Liver (tissue), 9 donors: Measurements from ENCODE around the gene TKTL1. TPM values are rescaled to one million over a fixed set of nuclear protein-coding genes. Genes with fewer than 3 reads are reported as not detected.

ENCODE experiments used
- DNase-seq: peaks from one replicate; pipeline ENCODE4 v3.0.0-alpha.2; 2017; ENCODE audit warnings: low spot score
- H3K27ac ChIP-seq, 2 donors: one replicate each; pipeline ENCODE4 v1.7.0; 2013; ENCODE audit warnings: inconsistent platforms in 2 of 2, low read length in 2 of 2, control low read depth in 1 of 2, low read depth in 1 of 2, mild to moderate bottlenecking in 1 of 2
- H3K27me3 ChIP-seq, 4 donors: one replicate each; pipeline versions ENCODE4 v1.6.1 to v1.7.0; 2013; ENCODE audit warnings: low read length in 3 of 4, inconsistent platforms in 1 of 4, mild to moderate bottlenecking in 1 of 4, moderate library complexity in 1 of 4; ENCODE audit not compliant: control insufficient read depth in 4 of 4, insufficient read depth in 4 of 4
- H3K36me3 ChIP-seq, 4 donors: one replicate each; pipeline versions ENCODE4 v1.6.1 to v1.7.0; 2013; ENCODE audit warnings: low read length in 3 of 4, mild to moderate bottlenecking in 3 of 4, low read depth in 1 of 4, moderate library complexity in 1 of 4; ENCODE audit not compliant: control insufficient read depth in 4 of 4, insufficient read depth in 3 of 4
- H3K4me1 ChIP-seq, 4 donors: one replicate each; pipeline versions ENCODE4 v1.6.1 to v1.7.0; 2013; ENCODE audit warnings: low read length in 3 of 4, mild to moderate bottlenecking in 3 of 4, moderate library complexity in 1 of 4; ENCODE audit not compliant: control insufficient read depth in 4 of 4, insufficient read depth in 4 of 4
- H3K4me3 ChIP-seq, 3 donors: one replicate each; pipeline versions ENCODE4 v1.6.1 to v1.7.0; 2013; ENCODE audit warnings: low read length in 3 of 3, control low read depth in 1 of 3, low read depth in 1 of 3, mild to moderate bottlenecking in 1 of 3
- H3K9ac ChIP-seq, 2 donors: one replicate each; pipeline ENCODE4 v1.7.0; 2013; ENCODE audit warnings: low read length in 2 of 2, mild to moderate bottlenecking in 2 of 2, moderate library complexity in 2 of 2, control low read depth in 1 of 2, low read depth in 1 of 2
- H3K9me3 ChIP-seq, 4 donors: one replicate each; pipeline versions ENCODE4 v1.6.1 to v1.7.0; 2013; ENCODE audit warnings: low read length in 3 of 4; ENCODE audit not compliant: control insufficient read depth in 4 of 4
- EGR1 ChIP-seq, 2 donors: IDR thresholded peaks; 2 replicates each; pipeline ENCODE4 v1.6.1; 2016 to 2018; ENCODE audit warnings: antibody characterized with exemption in 2 of 2, low read depth in 2 of 2
- FOXA1 ChIP-seq: IDR thresholded peaks from 2 replicates; pipeline ENCODE4 v1.6.1; 2016; ENCODE audit warnings: antibody characterized with exemption
- FOXA2 ChIP-seq: IDR thresholded peaks from 2 replicates; pipeline ENCODE4 v1.6.1; 2016; ENCODE audit warnings: antibody characterized with exemption
- GABPA ChIP-seq, 2 donors: IDR thresholded peaks in 1 of 2; conservative IDR thresholded peaks in 1 of 2; 2 replicates each; pipeline ENCODE4 v1.6.1; 2016; ENCODE audit warnings: antibody characterized with exemption in 2 of 2, mild to moderate bottlenecking in 1 of 2, moderate library complexity in 1 of 2
- HNF4A ChIP-seq, 2 donors: conservative IDR thresholded peaks; 2 replicates each; pipeline ENCODE4 v1.6.1; 2016; ENCODE audit warnings: antibody characterized with exemption in 2 of 2, mild to moderate bottlenecking in 2 of 2
- HNF4G ChIP-seq: IDR thresholded peaks from 2 replicates; pipeline ENCODE4 v1.6.1; 2016; ENCODE audit warnings: antibody characterized with exemption
- JUND ChIP-seq, 2 donors: IDR thresholded peaks; 2 replicates each; pipeline ENCODE4 v1.6.1; 2016; ENCODE audit warnings: antibody characterized with exemption in 2 of 2
- NR2F2 ChIP-seq: IDR thresholded peaks from 2 replicates; pipeline ENCODE4 v1.6.1; 2016; ENCODE audit warnings: antibody characterized with exemption
- RAD21 ChIP-seq, 2 donors: IDR thresholded peaks; 2 replicates each; pipeline ENCODE4 v1.6.1; 2016; ENCODE audit warnings: antibody characterized with exemption in 2 of 2, mild to moderate bottlenecking in 2 of 2
- RXRA ChIP-seq, 2 donors: IDR thresholded peaks; 2 replicates each; pipeline ENCODE4 v1.6.1; 2017 to 2018; ENCODE audit warnings: antibody characterized with exemption in 2 of 2, mild to moderate bottlenecking in 1 of 2
- SP1 ChIP-seq: IDR thresholded peaks from 2 replicates; pipeline ENCODE4 v1.6.1; 2018; ENCODE audit warnings: antibody characterized with exemption, mild to moderate bottlenecking
- TAF1 ChIP-seq: conservative IDR thresholded peaks from 2 replicates; pipeline ENCODE4 v1.6.1; 2016; ENCODE audit warnings: antibody characterized with exemption, mild to moderate bottlenecking
- YY1 ChIP-seq: IDR thresholded peaks from 2 replicates; pipeline ENCODE4 v1.6.1; 2016; ENCODE audit warnings: antibody characterized with exemption, mild to moderate bottlenecking
- WGBS: extraction: QIAGEN DNeasy Blood & Tissue Kit; methylation state at CpG from one replicate; pipeline ENCODE4 v1.1.7; 2013; 5-methylcytosine and 5-hydroxymethylcytosine counted together
- polyA plus RNA-seq, 2 donors: library from polyadenylated mRNA; stranded (reverse) in 1 of 2; unstranded in 1 of 2; fragments of 200-250 nt in 1 of 2; fragments of >200 nt in 1 of 2; fragmentation: Nextera tagmentation in 1 of 2; extraction: Ambion mirVana in 1 of 2; gene quantifications; one replicate each; pipeline versions ENCODE4 v1.2.1 to v1.2.3, GENCODE V29; 2013 to 2015
- total RNA-seq, 2 donors: library from RNA; depleted of rRNA; stranded (reverse); fragments of >200 nt; gene quantifications; one replicate each; pipeline ENCODE4 v1.2.3, GENCODE V29; 2014
- TF ChIP-seq, protein P1 (sequence below): IDR thresholded peaks from 2 replicates; pipeline ENCODE4 v1.6.1; 2016; ENCODE audit warnings: antibody characterized with exemption
- TF ChIP-seq, protein P2 (sequence below): IDR thresholded peaks from 2 replicates; pipeline ENCODE4 v1.6.1; 2016; ENCODE audit warnings: antibody characterized with exemption
- TF ChIP-seq, protein P3 (sequence below): fragments of 150-350 bp; IDR thresholded peaks from 2 replicates; pipeline ENCODE4 v1.5.1; 2017; ENCODE audit warnings: improper control_type of control experiment, low read depth, low read length; ENCODE audit not compliant: missing input control
- TF ChIP-seq, protein P4 (sequence below): IDR thresholded peaks from 2 replicates; pipeline ENCODE4 v1.6.1; 2016; ENCODE audit warnings: antibody characterized with exemption
- TF ChIP-seq, protein P5 (sequence below): IDR thresholded peaks from 2 replicates; pipeline ENCODE4 v1.6.1; 2016; ENCODE audit warnings: antibody characterized with exemption, mild to moderate bottlenecking
- donor health status: healthy.
- donor health status: healthy.
- donor health status: healthy.
- donor health status: healthy.
- donor health status: healthy.

TKTL1 gene
- total and polyA plus RNA-seq, 4 donors: under 0.01 TPM; not detected in 3

DNA sequence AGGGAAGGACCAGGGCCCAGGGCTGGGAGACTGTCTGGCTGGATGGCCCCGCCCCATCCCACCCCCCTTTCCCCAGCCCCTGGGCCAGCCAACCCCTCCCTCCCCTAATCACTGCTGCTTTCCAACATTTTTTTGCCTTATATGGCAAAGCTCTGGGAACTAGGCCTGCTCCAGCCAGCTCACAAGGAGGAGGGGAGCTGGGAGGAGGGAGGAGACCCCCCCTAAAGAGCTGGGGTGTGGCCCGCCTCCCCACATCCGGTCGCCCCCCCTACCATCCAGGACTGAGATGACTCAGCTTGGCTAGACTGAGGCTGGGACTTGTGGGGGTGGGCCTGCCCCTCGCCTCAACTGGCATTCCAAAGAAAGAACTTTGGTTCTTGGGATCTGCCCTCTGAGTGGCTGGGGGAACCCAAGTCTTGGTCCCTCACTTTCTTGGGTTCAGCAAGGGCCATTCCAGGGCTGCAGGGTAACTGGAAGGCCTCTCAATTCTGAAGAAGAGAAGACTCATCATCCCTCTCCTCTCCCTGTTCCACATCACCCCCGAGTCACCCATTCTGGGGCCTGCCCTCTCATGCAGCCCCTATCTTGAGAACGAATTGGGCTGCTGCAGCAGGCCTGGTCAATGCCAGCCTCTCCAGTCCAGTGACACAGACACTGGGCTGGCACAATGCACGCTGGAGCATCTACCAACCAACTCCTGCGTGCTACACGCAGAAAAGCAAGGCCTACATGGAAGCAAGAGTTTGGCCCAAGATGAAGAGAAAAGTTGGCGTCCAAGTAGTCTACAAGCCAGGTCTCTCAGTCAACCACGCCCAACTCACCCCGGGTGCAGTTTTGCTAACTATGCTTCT is 74.1 kb downstream of the TKTL1 start:
- no peak for TF ChIP-seq YY1
- TF ChIP-seq, protein P1, sequence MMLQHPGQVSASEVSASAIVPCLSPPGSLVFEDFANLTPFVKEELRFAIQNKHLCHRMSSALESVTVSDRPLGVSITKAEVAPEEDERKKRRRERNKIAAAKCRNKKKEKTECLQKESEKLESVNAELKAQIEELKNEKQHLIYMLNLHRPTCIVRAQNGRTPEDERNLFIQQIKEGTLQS: no peak
- peak in 1 of 2 donors; percentile 43 for TF ChIP-seq GABPA (IDR thresholded peaks at IDR 0.05 in 1 of 2, conservative IDR thresholded peaks at IDR 0.05 in 1 of 2)
- TF ChIP-seq FOXA2: no peak
- TF ChIP-seq FOXA1: no peak
- no peak for TF ChIP-seq HNF4A (conservative IDR thresholded peaks at IDR 0.05)
- peak in 1 of 2 donors; percentile 7 for TF ChIP-seq RXRA (IDR thresholded peaks at IDR 0.05)
- TF ChIP-seq EGR1 (IDR thresholded peaks at IDR 0.05; ENCODE audit: low read depth in 2 of 2): no peak
- peak in 1 of 2 donors; percentile 67 for TF ChIP-seq JUND (IDR thresholded peaks at IDR 0.05)
- H3K36me3 ChIP-seq: no peaks in the 10 kb centered on the region
- peak overlapping the region; percentile 61 to 69 for H3K27ac ChIP-seq
- peaks cover 7 to 30% (median 17%) of the 10 kb centered on the region in 4 donors for H3K4me1 ChIP-seq
- H3K9me3 ChIP-seq: no peaks in the 10 kb centered on the region
- H3K4me3 ChIP-seq: peak overlapping the region; percentile 41 to 60 (median 59)
- WGBS: 58% methylated on average over 13 of the region's 13 CpGs
- H3K9ac ChIP-seq: peak overlapping the region; percentile 27
- no peaks in the 10 kb centered on the region for H3K27me3 ChIP-seq
- no peak for DNase-seq

DNA sequence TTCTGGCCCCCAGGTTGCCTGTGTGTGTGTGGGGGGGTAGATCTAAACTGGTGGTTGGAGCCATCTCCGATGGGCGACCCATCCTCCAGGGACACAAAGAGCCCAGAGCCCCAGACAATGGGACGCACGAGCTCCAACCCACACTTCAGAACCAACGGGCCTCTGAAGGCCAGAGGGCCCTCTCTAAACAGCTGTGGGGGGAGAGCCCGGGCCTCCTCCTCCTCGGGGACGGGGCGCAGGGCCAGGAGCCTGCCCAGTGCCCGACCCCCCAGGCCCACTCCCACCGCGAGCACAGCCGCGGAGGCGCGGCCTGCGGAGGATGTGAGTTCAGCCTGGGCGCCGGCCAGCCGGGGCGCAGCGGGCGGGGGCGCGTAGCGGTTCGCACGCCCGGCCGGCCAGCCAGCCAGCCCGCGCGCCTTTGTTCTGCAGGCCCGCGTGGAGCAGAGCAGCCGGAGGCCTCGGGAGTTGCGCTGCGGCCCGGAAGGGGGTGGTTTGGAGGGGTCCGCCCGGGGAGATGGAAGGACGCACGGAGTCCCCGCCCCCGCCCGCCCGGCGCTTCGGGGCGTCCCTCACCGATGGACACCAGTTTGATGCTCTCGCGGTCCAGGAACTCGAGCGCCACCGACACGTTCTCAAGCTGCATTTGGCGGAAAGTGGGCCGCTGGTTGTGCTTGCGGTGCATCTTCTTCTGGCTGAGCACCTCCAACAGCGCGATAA is 74.9 kb downstream of the TKTL1 start:
- no peaks in the 10 kb centered on the region for H3K27me3 ChIP-seq
- no peaks in the 10 kb centered on the region for H3K36me3 ChIP-seq
- 9% methylated on average over 63 of the region's 63 CpGs for WGBS
- DNase-seq: no peak
- TF ChIP-seq YY1: no peak
- TF ChIP-seq, protein P2, sequence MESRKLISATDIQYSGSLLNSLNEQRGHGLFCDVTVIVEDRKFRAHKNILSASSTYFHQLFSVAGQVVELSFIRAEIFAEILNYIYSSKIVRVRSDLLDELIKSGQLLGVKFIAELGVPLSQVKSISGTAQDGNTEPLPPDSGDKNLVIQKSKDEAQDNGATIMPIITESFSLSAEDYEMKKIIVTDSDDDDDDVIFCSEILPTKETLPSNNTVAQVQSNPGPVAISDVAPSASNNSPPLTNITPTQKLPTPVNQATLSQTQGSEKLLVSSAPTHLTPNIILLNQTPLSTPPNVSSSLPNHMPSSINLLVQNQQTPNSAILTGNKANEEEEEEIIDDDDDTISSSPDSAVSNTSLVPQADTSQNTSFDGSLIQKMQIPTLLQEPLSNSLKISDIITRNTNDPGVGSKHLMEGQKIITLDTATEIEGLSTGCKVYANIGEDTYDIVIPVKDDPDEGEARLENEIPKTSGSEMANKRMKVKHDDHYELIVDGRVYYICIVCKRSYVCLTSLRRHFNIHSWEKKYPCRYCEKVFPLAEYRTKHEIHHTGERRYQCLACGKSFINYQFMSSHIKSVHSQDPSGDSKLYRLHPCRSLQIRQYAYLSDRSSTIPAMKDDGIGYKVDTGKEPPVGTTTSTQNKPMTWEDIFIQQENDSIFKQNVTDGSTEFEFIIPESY: no peak
- no peak for TF ChIP-seq GABPA (IDR thresholded peaks at IDR 0.05 in 1 of 2, conservative IDR thresholded peaks at IDR 0.05 in 1 of 2)
- TF ChIP-seq FOXA2: no peak
- TF ChIP-seq, protein P1: no peak
- TF ChIP-seq RXRA (IDR thresholded peaks at IDR 0.05): no peak
- TF ChIP-seq EGR1 (IDR thresholded peaks at IDR 0.05; ENCODE audit: low read depth in 2 of 2): no peak
- no peak for TF ChIP-seq HNF4G
- TF ChIP-seq NR2F2: no peak
- TF ChIP-seq SP1: no peak
- TF ChIP-seq RAD21 (IDR thresholded peaks at IDR 0.05): no peak
- TF ChIP-seq, protein P3, sequence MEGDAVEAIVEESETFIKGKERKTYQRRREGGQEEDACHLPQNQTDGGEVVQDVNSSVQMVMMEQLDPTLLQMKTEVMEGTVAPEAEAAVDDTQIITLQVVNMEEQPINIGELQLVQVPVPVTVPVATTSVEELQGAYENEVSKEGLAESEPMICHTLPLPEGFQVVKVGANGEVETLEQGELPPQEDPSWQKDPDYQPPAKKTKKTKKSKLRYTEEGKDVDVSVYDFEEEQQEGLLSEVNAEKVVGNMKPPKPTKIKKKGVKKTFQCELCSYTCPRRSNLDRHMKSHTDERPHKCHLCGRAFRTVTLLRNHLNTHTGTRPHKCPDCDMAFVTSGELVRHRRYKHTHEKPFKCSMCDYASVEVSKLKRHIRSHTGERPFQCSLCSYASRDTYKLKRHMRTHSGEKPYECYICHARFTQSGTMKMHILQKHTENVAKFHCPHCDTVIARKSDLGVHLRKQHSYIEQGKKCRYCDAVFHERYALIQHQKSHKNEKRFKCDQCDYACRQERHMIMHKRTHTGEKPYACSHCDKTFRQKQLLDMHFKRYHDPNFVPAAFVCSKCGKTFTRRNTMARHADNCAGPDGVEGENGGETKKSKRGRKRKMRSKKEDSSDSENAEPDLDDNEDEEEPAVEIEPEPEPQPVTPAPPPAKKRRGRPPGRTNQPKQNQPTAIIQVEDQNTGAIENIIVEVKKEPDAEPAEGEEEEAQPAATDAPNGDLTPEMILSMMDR: no peak
- TF ChIP-seq, protein P4, sequence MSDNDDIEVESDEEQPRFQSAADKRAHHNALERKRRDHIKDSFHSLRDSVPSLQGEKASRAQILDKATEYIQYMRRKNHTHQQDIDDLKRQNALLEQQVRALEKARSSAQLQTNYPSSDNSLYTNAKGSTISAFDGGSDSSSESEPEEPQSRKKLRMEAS: no peak
- TF ChIP-seq, protein P5, sequence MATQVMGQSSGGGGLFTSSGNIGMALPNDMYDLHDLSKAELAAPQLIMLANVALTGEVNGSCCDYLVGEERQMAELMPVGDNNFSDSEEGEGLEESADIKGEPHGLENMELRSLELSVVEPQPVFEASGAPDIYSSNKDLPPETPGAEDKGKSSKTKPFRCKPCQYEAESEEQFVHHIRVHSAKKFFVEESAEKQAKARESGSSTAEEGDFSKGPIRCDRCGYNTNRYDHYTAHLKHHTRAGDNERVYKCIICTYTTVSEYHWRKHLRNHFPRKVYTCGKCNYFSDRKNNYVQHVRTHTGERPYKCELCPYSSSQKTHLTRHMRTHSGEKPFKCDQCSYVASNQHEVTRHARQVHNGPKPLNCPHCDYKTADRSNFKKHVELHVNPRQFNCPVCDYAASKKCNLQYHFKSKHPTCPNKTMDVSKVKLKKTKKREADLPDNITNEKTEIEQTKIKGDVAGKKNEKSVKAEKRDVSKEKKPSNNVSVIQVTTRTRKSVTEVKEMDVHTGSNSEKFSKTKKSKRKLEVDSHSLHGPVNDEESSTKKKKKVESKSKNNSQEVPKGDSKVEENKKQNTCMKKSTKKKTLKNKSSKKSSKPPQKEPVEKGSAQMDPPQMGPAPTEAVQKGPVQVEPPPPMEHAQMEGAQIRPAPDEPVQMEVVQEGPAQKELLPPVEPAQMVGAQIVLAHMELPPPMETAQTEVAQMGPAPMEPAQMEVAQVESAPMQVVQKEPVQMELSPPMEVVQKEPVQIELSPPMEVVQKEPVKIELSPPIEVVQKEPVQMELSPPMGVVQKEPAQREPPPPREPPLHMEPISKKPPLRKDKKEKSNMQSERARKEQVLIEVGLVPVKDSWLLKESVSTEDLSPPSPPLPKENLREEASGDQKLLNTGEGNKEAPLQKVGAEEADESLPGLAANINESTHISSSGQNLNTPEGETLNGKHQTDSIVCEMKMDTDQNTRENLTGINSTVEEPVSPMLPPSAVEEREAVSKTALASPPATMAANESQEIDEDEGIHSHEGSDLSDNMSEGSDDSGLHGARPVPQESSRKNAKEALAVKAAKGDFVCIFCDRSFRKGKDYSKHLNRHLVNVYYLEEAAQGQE: no peak
- TF ChIP-seq TAF1: no peak
- H3K4me1 ChIP-seq: peaks cover 10 to 30% (median 17%) of the 10 kb centered on the region in 4 donors
- H3K4me3 ChIP-seq: peak overlapping the region; percentile 41 to 71 (median 69)
- peak overlapping the region; percentile 61 to 69 for H3K27ac ChIP-seq
- peak overlapping the region; percentile 27 for H3K9ac ChIP-seq
- no peaks in the 10 kb centered on the region for H3K9me3 ChIP-seq
